HCT116 (cell line): Measurements from ENCODE around the gene SMAP2. TPM values are rescaled to one million over a fixed set of nuclear protein-coding genes. Genes with fewer than 3 reads are reported as not detected.

Experiments
- ATAC-seq: fragments of 200-7000 bp; cut with Tn5 transposase; 2 replicates; pipeline ENCODE4 v1.9.1; 2020; ENCODE audit warnings: mild to moderate bottlenecking, moderate library complexity
- BruUV-seq: library from RNA; stranded (reverse); fragments of 400-500 nt; replicated peaks from 2 replicates; lab custom pipeline; 2021; lab: Mats Ljungman, UMichigan
- CTCF ChIA-PET: fragments of 300-600 bp; sonication (Branson Sonifier 250); formaldehyde crosslinking; loops from one replicate; lab custom pipeline; 2021; ENCODE audit warnings: antibody characterized with exemption; lab: Charles Lee
- POLR2A ChIA-PET: fragments of 300-600, 350-600 bp; sonication (Branson Sonifier 250); formaldehyde crosslinking; loops from one replicate; lab custom pipeline; 2021; ENCODE audit warnings: antibody characterized with exemption; lab: Charles Lee
- RAD21 ChIA-PET, 2 experiments: fragments of 300-600 bp; sonication (Branson Sonifier 250); formaldehyde crosslinking; loops; one replicate each; lab custom pipeline; 2023; ENCODE audit warnings: low total read pairs in 2 of 2; ENCODE audit not compliant: uncharacterized antibody in 2 of 2, unreplicated experiment in 2 of 2, low non-redundant PET in 1 of 2; lab: Charles Lee
- DNase-seq: peaks from one replicate; pipeline ENCODE4 v3.0.0-alpha.2; 2010; ENCODE audit warnings: low read depth, low spot score
- H2AFZ ChIP-seq: fragments of 200-600 bp; shearing (Covaris generic), sonication (generic); 2 replicates; pipeline ENCODE4 v1.6.1; 2017; ENCODE audit warnings: low read depth, mixed run types, mixed read lengths, antibody characterized with exemption, low read length; ENCODE audit not compliant: poor library complexity, severe bottlenecking
- H3K27ac ChIP-seq: 2 replicates; pipeline ENCODE4 v1.5.1; 2012; ENCODE audit warnings: low read depth, low read length
- H3K27me3 ChIP-seq: fragments of 200-600 bp; sonication (generic); 2 replicates; pipeline ENCODE4 v1.6.1; 2016; ENCODE audit warnings: mixed run types, low read length, mixed read lengths; ENCODE audit not compliant: insufficient read depth
- H3K36me3 ChIP-seq, 2 experiments: fragments of 200-500 bp in 1 of 2; fragments of 200-600 bp in 1 of 2; sonication (Bioruptor generic) in 1 of 2; sonication (generic) in 1 of 2; 2 replicates each; pipeline versions ENCODE4 v1.5.1 to v1.6.1; 2014 to 2016; ENCODE audit warnings: low read length in 2 of 2, inconsistent platforms in 1 of 2, mixed read lengths in 1 of 2, mixed run types in 1 of 2; ENCODE audit not compliant: insufficient read depth in 2 of 2, control insufficient read depth in 1 of 2
- H3K4me1 ChIP-seq, 2 experiments: fragments of 200-600 bp in 1 of 2; sonication (generic) in 1 of 2; 2 replicates each; pipeline versions ENCODE4 v1.5.1 to v1.6.1; 2012 to 2017; ENCODE audit warnings: low read length in 2 of 2, inconsistent platforms in 1 of 2, mild to moderate bottlenecking in 1 of 2, mixed read lengths in 1 of 2, mixed run types in 1 of 2, moderate library complexity in 1 of 2; ENCODE audit not compliant: insufficient read depth in 2 of 2, control insufficient read depth in 1 of 2
- H3K4me2 ChIP-seq: fragments of 200-600 bp; sonication (generic); 2 replicates; pipeline ENCODE4 v1.6.1; 2017; ENCODE audit warnings: mixed run types, low read length, mixed read lengths
- H3K4me3 ChIP-seq, 2 experiments: fragments of 200-600 bp in 1 of 2; sonication (generic) in 1 of 2; replicated peaks in 1 of 2; 2 replicates each; pipeline ENCODE4 v1.5.1; 2011 to 2016; ENCODE audit warnings: low read length in 2 of 2, control low read depth in 1 of 2, low read depth in 1 of 2, mild to moderate bottlenecking in 1 of 2, mixed read lengths in 1 of 2, mixed run types in 1 of 2
- H3K79me2 ChIP-seq: fragments of 200-600 bp; sonication (generic); 2 replicates; pipeline ENCODE4 v1.6.1; 2017; ENCODE audit warnings: mild to moderate bottlenecking, mixed run types, low read length, moderate library complexity, mixed read lengths; ENCODE audit not compliant: insufficient read depth
- H3K9ac ChIP-seq: fragments of 200-600 bp; sonication (generic); 2 replicates; pipeline ENCODE4 v1.6.1; 2016; ENCODE audit warnings: low read length, mixed read lengths
- H3K9me2 ChIP-seq: fragments of 200-600 bp; sonication (generic), shearing (Covaris generic); 2 replicates; pipeline ENCODE4 v1.6.1; 2017; ENCODE audit warnings: mixed run types, mild to moderate bottlenecking, moderate library complexity; ENCODE audit not compliant: insufficient read depth
- H3K9me3 ChIP-seq, 2 experiments: fragments of 200-500 bp in 1 of 2; fragments of 200-600 bp in 1 of 2; sonication (Bioruptor generic) in 1 of 2; sonication (generic) in 1 of 2; 2 replicates each; pipeline ENCODE4 v1.6.1; 2014 to 2017; ENCODE audit warnings: low read length in 2 of 2, mixed read lengths in 2 of 2, inconsistent platforms in 1 of 2, low read depth in 1 of 2, mild to moderate bottlenecking in 1 of 2, mixed run types in 1 of 2, moderate library complexity in 1 of 2; ENCODE audit not compliant: control insufficient read depth in 1 of 2, insufficient read depth in 1 of 2
- H4K20me1 ChIP-seq: fragments of 200-600 bp; sonication (generic), shearing (Covaris generic); 2 replicates; pipeline ENCODE4 v1.6.1; 2017; ENCODE audit warnings: mixed run types, mild to moderate bottlenecking, moderate library complexity; ENCODE audit not compliant: insufficient read depth
- ATF3 ChIP-seq: IDR thresholded peaks from 2 replicates; pipeline ENCODE4 v1.6.1; 2012
- CBX3 ChIP-seq: IDR thresholded peaks from 2 replicates; pipeline ENCODE4 v1.6.1; 2012; ENCODE audit warnings: low read depth
- CEBPB ChIP-seq: IDR thresholded peaks from 2 replicates; pipeline ENCODE4 v1.6.1; 2012; ENCODE audit warnings: low read depth
- EGR1 ChIP-seq: IDR thresholded peaks from 2 replicates; pipeline ENCODE4 v1.6.1; 2012; ENCODE audit warnings: low read depth
- ELF1 ChIP-seq: IDR thresholded peaks from 2 replicates; pipeline ENCODE4 v1.6.1; 2012; ENCODE audit warnings: low read depth, borderline replicate concordance
- EZH2 ChIP-seq: fragments of 200-600 bp; sonication (generic); IDR thresholded peaks from 2 replicates; pipeline ENCODE4 v1.6.1; 2017; ENCODE audit warnings: antibody characterized with exemption, mixed run types
- FOSL1 ChIP-seq: IDR thresholded peaks from 2 replicates; pipeline ENCODE4 v1.6.1; 2012; ENCODE audit warnings: low read depth
- JUND ChIP-seq: IDR thresholded peaks from 2 replicates; pipeline ENCODE4 v1.6.1; 2012
- MAX ChIP-seq: IDR thresholded peaks from 2 replicates; pipeline ENCODE4 v1.6.1; 2012
- POLR2AphosphoS5 ChIP-seq: IDR thresholded peaks from 2 replicates; pipeline ENCODE4 v1.6.1; 2011; ENCODE audit warnings: mild to moderate bottlenecking, low read depth, low read length, moderate library complexity
- RAD21 ChIP-seq: IDR thresholded peaks from 2 replicates; pipeline ENCODE4 v1.6.1; 2012; ENCODE audit warnings: low read depth, mild to moderate bottlenecking
- SP1 ChIP-seq: IDR thresholded peaks from 2 replicates; pipeline ENCODE4 v1.6.1; 2012; ENCODE audit warnings: low read depth
- TCF7L2 ChIP-seq: IDR thresholded peaks from 2 replicates; pipeline ENCODE4 v1.7.0; 2011; ENCODE audit warnings: borderline replicate concordance, inconsistent platforms; ENCODE audit not compliant: insufficient read depth, insufficient read length; ENCODE audit errors: extremely low read depth
- YY1 ChIP-seq: IDR thresholded peaks from 2 replicates; pipeline ENCODE4 v1.6.1; 2011; ENCODE audit warnings: low read length, low read depth, moderate library complexity, mild to moderate bottlenecking; ENCODE audit not compliant: insufficient replicate concordance; ENCODE audit errors: extremely low read depth
- ZBTB33 ChIP-seq: IDR thresholded peaks from 2 replicates; pipeline ENCODE4 v1.6.1; 2011; ENCODE audit warnings: mild to moderate bottlenecking, low read length, moderate library complexity; ENCODE audit not compliant: insufficient replicate concordance; ENCODE audit errors: extremely low read depth
- intact Hi-C: fragments of 100-400 bp; cut with micrococcal nuclease; formaldehyde crosslinking; loops from 2 replicates; pipeline ENCODE4 v1.10.0; 2022
- total RNA-seq: library from RNA; stranded (reverse); gene quantifications from one replicate; pipeline ENCODE4 v1.2.1, GENCODE V29; 2021; ENCODE audit not compliant: unreplicated experiment
- TF ChIP-seq, protein P1 (sequence below), 3 experiments: fragments of 200-600 bp in 1 of 3; sonication (generic) in 1 of 3; IDR thresholded peaks in 2 of 3; conservative IDR thresholded peaks in 1 of 3; 2 replicates each; pipeline ENCODE4 v1.5.1; 2012 to 2017; ENCODE audit warnings: low read depth in 2 of 3, low read length in 2 of 3, antibody characterized with exemption in 1 of 3, borderline replicate concordance in 1 of 3, control low read depth in 1 of 3, mild to moderate bottlenecking in 1 of 3, mixed read lengths in 1 of 3, mixed run types in 1 of 3, moderate library complexity in 1 of 3; ENCODE audit not compliant: insufficient read depth in 1 of 3
- TF ChIP-seq, protein P2 (sequence below): IDR thresholded peaks from 2 replicates; pipeline ENCODE4 v1.6.1; 2012; ENCODE audit warnings: low read depth

SMAP2 gene
- total RNA-seq, 1 experiment from 2014 or later = 16.4 TPM

DNA sequence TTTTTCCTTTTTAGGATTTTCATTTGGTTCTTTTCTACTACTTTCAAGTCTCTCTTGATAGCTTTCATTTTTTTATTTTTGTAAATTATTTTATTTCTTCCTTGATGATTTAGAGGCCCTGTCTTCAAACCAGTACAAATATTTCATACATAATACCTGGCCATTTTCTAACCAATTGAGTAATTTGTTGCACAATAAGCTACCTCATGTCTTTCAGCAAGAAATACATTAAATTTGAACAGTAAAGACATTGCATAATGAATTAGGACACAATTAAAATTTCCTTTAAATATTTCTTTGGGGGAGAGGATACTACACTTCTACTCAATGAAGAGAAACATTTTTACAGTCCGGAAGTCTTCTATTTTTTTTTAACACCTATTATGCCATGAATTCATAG is 40.8 kb upstream of the SMAP2 start:
- Histone ChIP-seq H3K27ac (no peak overlapping the region), H3K9me3 (no peaks in the 10 kb centered on the region), H4K20me1 (no peaks in the 10 kb centered on the region), H2AFZ (no peak overlapping the region), H3K4me1 (no peaks in the 10 kb centered on the region), H3K4me3 (no peak overlapping the region), H3K9ac (no peak overlapping the region), H3K79me2 (no peaks in the 10 kb centered on the region), H3K4me2 (no peak overlapping the region), H3K27me3 (no peaks in the 10 kb centered on the region), H3K9me2 (no peaks in the 10 kb centered on the region), H3K36me3 (no peaks in the 10 kb centered on the region)
- intact Hi-C loops = loop anchor here (10.0 kb wide), 1 partner anchor 518 kb away; no protein-coding TSS in a partner anchor
- no TSS peak for BruUV-seq
- ChIA-PET CTCF (no interaction called here), RAD21 (no interaction called here), POLR2A (no interaction called here)
- ATAC-seq = no peak
- TF ChIP-seq POLR2AphosphoS5 (no peak), FOSL1 (no peak), YY1 (no peak), ATF3 (no peak), JUND (no peak), SP1 (no peak), ELF1 (no peak), EZH2 (no peak), CEBPB (no peak), MAX (no peak), EGR1 (no peak), ZBTB33 (no peak), TCF7L2 (no peak), CBX3 (no peak), RAD21 (no peak)
- TF ChIP-seq, protein P1, sequence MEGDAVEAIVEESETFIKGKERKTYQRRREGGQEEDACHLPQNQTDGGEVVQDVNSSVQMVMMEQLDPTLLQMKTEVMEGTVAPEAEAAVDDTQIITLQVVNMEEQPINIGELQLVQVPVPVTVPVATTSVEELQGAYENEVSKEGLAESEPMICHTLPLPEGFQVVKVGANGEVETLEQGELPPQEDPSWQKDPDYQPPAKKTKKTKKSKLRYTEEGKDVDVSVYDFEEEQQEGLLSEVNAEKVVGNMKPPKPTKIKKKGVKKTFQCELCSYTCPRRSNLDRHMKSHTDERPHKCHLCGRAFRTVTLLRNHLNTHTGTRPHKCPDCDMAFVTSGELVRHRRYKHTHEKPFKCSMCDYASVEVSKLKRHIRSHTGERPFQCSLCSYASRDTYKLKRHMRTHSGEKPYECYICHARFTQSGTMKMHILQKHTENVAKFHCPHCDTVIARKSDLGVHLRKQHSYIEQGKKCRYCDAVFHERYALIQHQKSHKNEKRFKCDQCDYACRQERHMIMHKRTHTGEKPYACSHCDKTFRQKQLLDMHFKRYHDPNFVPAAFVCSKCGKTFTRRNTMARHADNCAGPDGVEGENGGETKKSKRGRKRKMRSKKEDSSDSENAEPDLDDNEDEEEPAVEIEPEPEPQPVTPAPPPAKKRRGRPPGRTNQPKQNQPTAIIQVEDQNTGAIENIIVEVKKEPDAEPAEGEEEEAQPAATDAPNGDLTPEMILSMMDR (IDR thresholded peaks at IDR 0.05 in 2 of 3, conservative IDR thresholded peaks at IDR 0.05 in 1 of 3; ENCODE audit: borderline replicate concordance in 1 of 3, insufficient read depth in 1 of 3, low read depth in 2 of 3, low read length in 2 of 3) = no peak
- TF ChIP-seq, protein P2, sequence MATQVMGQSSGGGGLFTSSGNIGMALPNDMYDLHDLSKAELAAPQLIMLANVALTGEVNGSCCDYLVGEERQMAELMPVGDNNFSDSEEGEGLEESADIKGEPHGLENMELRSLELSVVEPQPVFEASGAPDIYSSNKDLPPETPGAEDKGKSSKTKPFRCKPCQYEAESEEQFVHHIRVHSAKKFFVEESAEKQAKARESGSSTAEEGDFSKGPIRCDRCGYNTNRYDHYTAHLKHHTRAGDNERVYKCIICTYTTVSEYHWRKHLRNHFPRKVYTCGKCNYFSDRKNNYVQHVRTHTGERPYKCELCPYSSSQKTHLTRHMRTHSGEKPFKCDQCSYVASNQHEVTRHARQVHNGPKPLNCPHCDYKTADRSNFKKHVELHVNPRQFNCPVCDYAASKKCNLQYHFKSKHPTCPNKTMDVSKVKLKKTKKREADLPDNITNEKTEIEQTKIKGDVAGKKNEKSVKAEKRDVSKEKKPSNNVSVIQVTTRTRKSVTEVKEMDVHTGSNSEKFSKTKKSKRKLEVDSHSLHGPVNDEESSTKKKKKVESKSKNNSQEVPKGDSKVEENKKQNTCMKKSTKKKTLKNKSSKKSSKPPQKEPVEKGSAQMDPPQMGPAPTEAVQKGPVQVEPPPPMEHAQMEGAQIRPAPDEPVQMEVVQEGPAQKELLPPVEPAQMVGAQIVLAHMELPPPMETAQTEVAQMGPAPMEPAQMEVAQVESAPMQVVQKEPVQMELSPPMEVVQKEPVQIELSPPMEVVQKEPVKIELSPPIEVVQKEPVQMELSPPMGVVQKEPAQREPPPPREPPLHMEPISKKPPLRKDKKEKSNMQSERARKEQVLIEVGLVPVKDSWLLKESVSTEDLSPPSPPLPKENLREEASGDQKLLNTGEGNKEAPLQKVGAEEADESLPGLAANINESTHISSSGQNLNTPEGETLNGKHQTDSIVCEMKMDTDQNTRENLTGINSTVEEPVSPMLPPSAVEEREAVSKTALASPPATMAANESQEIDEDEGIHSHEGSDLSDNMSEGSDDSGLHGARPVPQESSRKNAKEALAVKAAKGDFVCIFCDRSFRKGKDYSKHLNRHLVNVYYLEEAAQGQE = no peak
- DNase-seq = no peak
